Astrocyte of the spinal cord (primary cell): ENCODE results near the gene AUTS2.

Source experiments
- DNase-seq: peaks from one replicate; pipeline ENCODE4 v3.0.0; 2011; ENCODE audit warnings: low read depth, low spot score
- H3K4me3 ChIP-seq: 2 replicates; pipeline ENCODE4 v1.5.1; 2011; ENCODE audit warnings: low read depth, mild to moderate bottlenecking, low read length, moderate library complexity
- in situ Hi-C: cut with HindIII; loops from 2 replicates; pipeline ENCODE4 v1.10.0; 2017; ENCODE audit warnings: low sequenced_read_pairs
- TF ChIP-seq, protein P1 (sequence below): IDR thresholded peaks from 2 replicates; pipeline ENCODE4 v1.5.1; 2012; ENCODE audit warnings: low read depth, mild to moderate bottlenecking, low read length, inconsistent platforms

The AUTS2 gene

DNA sequence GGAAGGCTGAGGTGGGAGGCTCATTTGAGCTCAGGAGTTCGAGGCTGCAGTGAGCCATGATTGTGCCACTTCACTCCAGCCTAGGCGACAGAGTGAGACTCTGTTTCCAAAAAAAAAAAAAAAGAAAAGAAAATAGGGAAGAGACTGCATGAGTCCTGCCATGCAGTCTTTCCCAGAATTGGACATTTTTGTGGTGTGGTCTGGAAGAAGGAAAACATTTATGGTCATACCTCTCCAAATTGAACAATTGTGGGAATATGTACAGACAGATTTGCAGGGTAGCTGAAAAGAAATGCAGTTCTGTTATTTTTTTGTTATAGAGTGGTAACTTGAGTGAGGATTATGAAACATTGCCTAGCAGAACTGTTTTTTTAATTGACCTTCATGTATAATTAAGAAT, 198.1 kb downstream of the AUTS2 start:
- in situ Hi-C loops: no loop called here
- no peak for DNase-seq
- TF ChIP-seq, protein P1, sequence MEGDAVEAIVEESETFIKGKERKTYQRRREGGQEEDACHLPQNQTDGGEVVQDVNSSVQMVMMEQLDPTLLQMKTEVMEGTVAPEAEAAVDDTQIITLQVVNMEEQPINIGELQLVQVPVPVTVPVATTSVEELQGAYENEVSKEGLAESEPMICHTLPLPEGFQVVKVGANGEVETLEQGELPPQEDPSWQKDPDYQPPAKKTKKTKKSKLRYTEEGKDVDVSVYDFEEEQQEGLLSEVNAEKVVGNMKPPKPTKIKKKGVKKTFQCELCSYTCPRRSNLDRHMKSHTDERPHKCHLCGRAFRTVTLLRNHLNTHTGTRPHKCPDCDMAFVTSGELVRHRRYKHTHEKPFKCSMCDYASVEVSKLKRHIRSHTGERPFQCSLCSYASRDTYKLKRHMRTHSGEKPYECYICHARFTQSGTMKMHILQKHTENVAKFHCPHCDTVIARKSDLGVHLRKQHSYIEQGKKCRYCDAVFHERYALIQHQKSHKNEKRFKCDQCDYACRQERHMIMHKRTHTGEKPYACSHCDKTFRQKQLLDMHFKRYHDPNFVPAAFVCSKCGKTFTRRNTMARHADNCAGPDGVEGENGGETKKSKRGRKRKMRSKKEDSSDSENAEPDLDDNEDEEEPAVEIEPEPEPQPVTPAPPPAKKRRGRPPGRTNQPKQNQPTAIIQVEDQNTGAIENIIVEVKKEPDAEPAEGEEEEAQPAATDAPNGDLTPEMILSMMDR: no peak
- no peak overlapping the region for H3K4me3 ChIP-seq

DNA sequence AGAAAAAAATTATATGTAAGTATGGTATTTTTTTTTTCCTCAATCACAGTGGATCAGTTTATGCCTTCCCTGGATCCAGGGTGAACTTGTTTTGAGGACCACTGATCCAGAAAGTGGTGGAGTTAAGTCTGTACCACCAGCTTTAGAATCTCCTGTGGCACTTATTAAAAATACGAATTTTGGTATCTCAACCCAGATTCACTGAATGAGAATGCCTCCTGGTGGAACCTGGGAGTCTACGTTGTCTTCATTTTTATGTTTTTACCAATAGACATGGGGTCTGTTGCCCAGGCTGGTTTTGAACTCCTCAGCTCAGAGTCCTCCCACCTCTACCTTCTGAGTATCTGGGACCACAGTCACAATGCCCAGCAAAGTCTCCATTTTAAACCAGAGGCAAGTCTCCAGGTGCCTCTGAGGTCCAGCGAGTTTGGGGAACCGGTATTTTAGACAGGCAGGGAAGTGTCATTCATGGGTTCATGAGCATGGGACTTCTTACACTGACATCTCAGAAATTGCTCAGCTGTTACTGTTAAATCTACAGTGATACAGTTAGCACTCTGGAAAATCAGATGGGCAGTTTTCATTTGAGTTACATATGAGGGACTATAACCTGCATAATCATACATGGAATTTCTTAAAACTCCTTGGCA, 200.9 kb downstream of the AUTS2 start:
- no peak for DNase-seq
- in situ Hi-C loops: no loop called here

DNA sequence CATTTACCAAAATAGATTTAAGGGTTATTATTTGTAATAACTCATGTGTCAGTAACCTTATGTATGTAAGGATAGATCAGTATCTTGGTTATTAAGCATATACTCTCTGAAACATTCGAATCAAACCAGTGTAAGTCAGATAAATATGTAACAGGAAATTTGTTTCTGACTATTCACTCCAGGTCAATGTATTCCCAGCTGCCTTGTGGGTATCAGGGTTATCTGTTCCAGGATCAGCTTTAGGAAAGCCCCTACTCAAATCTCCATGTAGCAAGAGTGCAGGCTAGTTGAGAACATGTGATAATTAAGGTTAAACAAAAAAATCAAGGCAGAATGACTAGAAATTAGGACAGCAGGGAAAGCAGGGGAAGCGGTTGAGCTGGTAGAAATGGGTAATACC, 201.7 kb downstream of the AUTS2 start:
- H3K4me3 ChIP-seq: no peak overlapping the region
- DNase-seq: no peak
- in situ Hi-C loops: no loop called here
- TF ChIP-seq, protein P1: no peak

More for the DNA sequence above, 200.9 kb downstream of the AUTS2 start:
- H3K4me3 ChIP-seq: no peak overlapping the region
- TF ChIP-seq, protein P1: no peak

DNA sequence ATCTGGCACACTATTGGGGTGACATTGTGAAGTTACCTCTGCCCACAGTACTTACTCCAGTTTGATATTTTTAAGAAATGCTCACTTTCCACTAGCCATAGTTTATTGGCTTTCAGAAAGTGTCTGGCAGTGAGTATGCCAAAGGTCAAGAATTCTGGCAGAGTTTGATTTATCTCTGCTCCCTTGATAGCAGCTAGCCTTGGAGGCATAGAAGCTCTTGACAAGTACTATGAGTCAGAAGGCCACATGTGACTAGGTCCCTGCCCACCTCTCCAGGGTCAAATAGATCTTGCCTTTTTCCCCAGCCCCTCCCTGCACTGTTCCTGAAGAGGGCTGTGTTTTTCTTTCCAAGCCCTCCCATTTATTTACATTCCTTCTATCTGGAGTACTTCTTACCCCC, 202.2 kb downstream of the AUTS2 start:
- TF ChIP-seq, protein P1: no peak
- in situ Hi-C loops: no loop called here
- H3K4me3 ChIP-seq: no peak overlapping the region
- no peak for DNase-seq

DNA sequence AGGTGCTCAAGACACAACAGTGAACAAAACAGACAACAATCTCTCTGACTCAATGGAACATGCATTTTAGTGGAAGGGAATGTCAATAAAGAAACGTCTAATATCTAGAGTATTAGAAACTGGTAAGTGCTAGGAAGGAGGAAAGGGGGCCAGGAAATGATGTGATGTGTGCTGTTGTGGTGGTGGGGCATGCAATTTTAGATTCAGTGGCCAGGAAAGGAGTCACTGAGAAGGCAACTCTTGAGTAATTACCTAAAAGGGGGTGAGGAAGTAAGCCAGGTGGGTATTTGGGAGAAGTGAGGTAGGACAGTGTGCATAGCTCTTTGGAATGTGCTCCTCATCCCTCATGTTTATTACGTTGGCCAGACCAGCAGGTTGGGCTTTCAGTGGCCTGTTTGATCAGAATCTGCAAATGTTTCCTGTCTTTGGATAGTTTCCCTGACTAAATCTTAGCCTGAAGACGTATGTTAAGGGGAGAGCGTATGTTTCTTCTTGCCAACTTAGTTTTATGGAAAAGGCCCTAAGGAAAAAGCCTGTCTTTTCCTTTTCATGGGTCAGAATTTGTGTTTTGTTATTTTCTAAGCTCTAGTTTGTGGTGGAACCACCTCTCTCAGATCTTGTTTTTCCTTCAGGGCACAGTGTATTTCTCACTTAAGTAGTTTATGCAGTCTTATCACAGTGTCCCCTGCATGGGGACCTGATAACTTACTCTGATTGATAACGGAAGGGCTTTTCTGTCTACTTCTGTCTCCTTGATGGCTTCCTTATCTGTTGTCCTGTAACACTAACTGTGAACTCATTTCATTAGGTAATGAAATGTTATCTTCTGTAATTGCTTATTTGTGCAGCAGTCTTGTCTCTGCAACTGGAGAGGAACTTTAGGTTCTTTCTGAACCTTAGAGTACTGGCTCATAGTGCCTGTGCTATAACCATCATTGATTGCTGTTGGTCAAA, 203.7 kb downstream of the AUTS2 start:
- no peak for DNase-seq
- no peak overlapping the region for H3K4me3 ChIP-seq
- TF ChIP-seq, protein P1: no peak
- in situ Hi-C loops: no loop called here

DNA sequence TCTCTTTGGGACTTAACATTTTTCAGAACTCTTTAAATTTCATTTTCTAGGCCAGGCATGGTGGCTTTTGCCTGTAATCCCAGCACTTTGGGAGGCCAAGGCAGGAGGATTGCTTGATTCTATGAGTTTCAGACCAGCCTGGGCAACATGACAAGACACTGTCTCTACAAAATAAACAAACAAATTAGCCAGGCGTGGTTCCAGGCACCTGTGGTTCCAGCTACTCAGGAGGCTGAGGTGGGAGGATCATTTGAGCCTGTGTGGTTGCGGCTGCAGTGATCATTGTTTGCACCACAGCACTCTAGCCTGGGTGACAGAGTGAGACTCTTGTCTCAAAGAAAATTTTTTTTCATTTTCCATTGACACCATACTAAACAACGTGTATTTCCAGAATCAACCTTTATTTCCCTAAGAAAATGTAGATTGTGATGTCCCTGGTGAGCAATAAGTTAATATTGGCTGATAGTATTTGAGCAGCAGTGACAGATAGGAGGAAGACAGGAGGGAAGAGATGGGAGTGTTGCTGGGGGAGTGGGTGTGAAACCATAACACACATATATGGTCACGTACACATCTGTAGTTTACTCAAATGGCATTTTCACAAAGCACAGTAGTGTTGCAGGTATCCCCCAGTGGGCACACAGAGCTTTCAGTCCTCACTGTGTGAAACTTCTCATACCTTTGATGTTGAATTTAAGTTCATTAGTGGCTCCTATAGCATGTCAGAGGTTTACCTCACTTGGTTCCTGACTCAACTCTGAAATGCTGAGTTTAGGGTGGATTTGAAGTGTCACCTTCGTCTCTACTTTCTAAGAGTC, 205.6 kb downstream of the AUTS2 start:
- DNase-seq: no peak
- TF ChIP-seq, protein P1: no peak
- H3K4me3 ChIP-seq: no peak overlapping the region
- in situ Hi-C loops: no loop called here
